Gastroesophageal sphincter (tissue), 4 donors: ENCODE results near the gene PSMB2. TPM values are rescaled to one million over a fixed set of nuclear protein-coding genes. Genes with fewer than 3 reads are reported as not detected.

Experiments used
- ATAC-seq: fragments of 150-250 bp; one replicate; pipeline ENCODE4 v1.9.1; 2016; ENCODE audit warnings: mild to moderate bottlenecking, moderate library complexity
- H3K27ac ChIP-seq, 4 donors: fragments of 200-600 bp; sonication (generic) in 3 of 4; 1 replicate in 3 of 4; 2 replicates in 1 of 4; pipeline ENCODE4 v1.5.1; 2016 to 2019
- H3K27me3 ChIP-seq: fragments of 200-600 bp; sonication (generic); one replicate; pipeline ENCODE4 v1.5.1; 2019
- H3K36me3 ChIP-seq, 2 donors: fragments of 200-600 bp; sonication (generic); one replicate each; pipeline ENCODE4 v1.5.1; 2019; ENCODE audit warnings: control low read depth in 1 of 2
- H3K4me1 ChIP-seq, 3 donors: fragments of 200-600 bp; sonication (generic); 1 replicate in 2 of 3; 2 replicates in 1 of 3; pipeline ENCODE4 v1.5.1; 2016 to 2019; ENCODE audit warnings: control low read depth in 2 of 3
- H3K4me3 ChIP-seq, 2 donors: fragments of 200-600 bp; sonication (generic); one replicate each; pipeline ENCODE4 v1.5.1; 2019; ENCODE audit warnings: mild to moderate bottlenecking in 1 of 2, moderate library complexity in 1 of 2
- H3K9me3 ChIP-seq, 3 donors: fragments of 200-600 bp; sonication (generic); one replicate each; pipeline ENCODE4 v1.5.1; 2017 to 2019; ENCODE audit warnings: control low read depth in 2 of 3
- CTCF ChIP-seq, 4 experiments: fragments of 200-600 bp in 2 of 4; fragments of 450-650 bp in 2 of 4; sonication (generic) in 1 of 4; IDR thresholded peaks; one replicate each; pipeline ENCODE4 v1.5.1; 2017 to 2019; ENCODE audit warnings: antibody characterized with exemption in 4 of 4, mild to moderate bottlenecking in 2 of 4, moderate library complexity in 2 of 4
- EP300 ChIP-seq: sonication (generic); formaldehyde crosslinking; IDR thresholded peaks from one replicate; pipeline ENCODE4 v1.6.1; 2017; ENCODE audit warnings: antibody characterized with exemption, mild to moderate bottlenecking
- POLR2A ChIP-seq, 2 donors: fragments of 450-650 bp; IDR thresholded peaks; one replicate each; pipeline ENCODE4 v1.6.1; 2017; ENCODE audit warnings: antibody characterized with exemption in 2 of 2, mild to moderate bottlenecking in 2 of 2, moderate library complexity in 1 of 2
- POLR2AphosphoS5 ChIP-seq: sonication (generic); formaldehyde crosslinking; IDR thresholded peaks from one replicate; pipeline ENCODE4 v1.6.1; 2017; ENCODE audit warnings: antibody characterized with exemption
- WGBS, 2 donors: methylation state at CpG; one replicate each; pipeline ENCODE4 v1.1.5; 2018; ENCODE audit warnings: low coverage in 1 of 2; 5-methylcytosine and 5-hydroxymethylcytosine counted together
- total RNA-seq, 4 donors: library from RNA; depleted of rRNA; stranded (reverse); fragments of >200 nt; gene quantifications; one replicate each; pipeline ENCODE4 v1.1.0, GENCODE V29; 2016

PSMB2 gene
- total RNA-seq, 4 donors from 2014 or later: 31.0 to 39.3 (median 38.7) TPM

- Histone ChIP-seq H3K27ac (no peak overlapping the region), H3K4me3 (no peak overlapping the region), H3K36me3 (peaks cover 0 to 20% of the 10 kb centered on the region in 2 donors), H3K27me3 (peaks cover 66% of the 10 kb centered on the region), H3K4me1 (peaks cover 0 to 20% (median 6%) of the 10 kb centered on the region in 3 donors), H3K9me3 (no peaks in the 10 kb centered on the region)
- no peak for ATAC-seq
- WGBS, 2 donors: 90 to 100% methylated on average over 3 to 5 of the region's 10 CpGs
- no peak for TF ChIP-seq CTCF (IDR thresholded peaks at IDR 0.05)
- TF ChIP-seq POLR2A (IDR thresholded peaks at IDR 0.05): no peak
- TF ChIP-seq POLR2AphosphoS5: no peak
- TF ChIP-seq EP300: no peak
These were observed 70.7 kb downstream of the PSMB2 start for GRCh38 chr1:35570589-35571137.

- TF ChIP-seq POLR2AphosphoS5 (no peak), CTCF (IDR thresholded peaks at IDR 0.05) (no peak), EP300 (no peak), POLR2A (IDR thresholded peaks at IDR 0.05) (no peak)
- peaks cover 59% of the 10 kb centered on the region for H3K27me3 ChIP-seq
- H3K4me1 ChIP-seq: peaks cover 0 to 20% (median 6%) of the 10 kb centered on the region in 3 donors
- H3K4me3 ChIP-seq: no peak overlapping the region
- no peaks in the 10 kb centered on the region for H3K9me3 ChIP-seq
- H3K27ac ChIP-seq: no peak overlapping the region
- 56 to 75% methylated on average over 1 of the region's 1 CpG for WGBS, 2 donors
- H3K36me3 ChIP-seq: peaks cover 0 to 27% of the 10 kb centered on the region in 2 donors
- ATAC-seq: no peak
These were observed 71.4 kb downstream of the PSMB2 start for GRCh38 chr1:35569936-35570335.

- Histone ChIP-seq H3K36me3 (peaks cover 0 to 33% of the 10 kb centered on the region in 2 donors), H3K4me1 (peaks cover 0 to 20% (median 6%) of the 10 kb centered on the region in 3 donors), H3K27ac (no peak overlapping the region), H3K9me3 (no peaks in the 10 kb centered on the region), H3K27me3 (peaks cover 50% of the 10 kb centered on the region), H3K4me3 (no peak overlapping the region)
- no peak for TF ChIP-seq EP300
- TF ChIP-seq CTCF (IDR thresholded peaks at IDR 0.05): peak in 3 of 4 experiments; percentile 71 to 81 (median 76)
- WGBS, 2 donors: 0 to 20% methylated on average over 3 of the region's 4 CpGs
- ATAC-seq: peak; percentile 54
These were observed 72.3 kb downstream of the PSMB2 start for GRCh38 chr1:35568975-35569395.

- 57 to 65% methylated on average over 7 to 9 of the region's 9 CpGs for WGBS, 2 donors
These were observed 73.3 kb downstream of the PSMB2 start for GRCh38 chr1:35567947-35568558.

More at GRCh38 chr1:35567947-35568558, 73.3 kb downstream of the PSMB2 start:
- Histone ChIP-seq H3K27ac (no peak overlapping the region), H3K27me3 (peaks cover 40% of the 10 kb centered on the region), H3K4me3 (no peak overlapping the region), H3K9me3 (no peaks in the 10 kb centered on the region), H3K4me1 (peaks cover 0 to 12% (median 0%) of the 10 kb centered on the region in 3 donors), H3K36me3 (peaks cover 0 to 42% of the 10 kb centered on the region in 2 donors)
- no peak for ATAC-seq
- TF ChIP-seq CTCF (IDR thresholded peaks at IDR 0.05) (no peak), POLR2AphosphoS5 (no peak), EP300 (no peak), POLR2A (IDR thresholded peaks at IDR 0.05) (no peak)
